CD14-positive monocyte (primary cell): ENCODE data around the gene TMEM198. TPM values are rescaled to one million over a fixed set of nuclear protein-coding genes. Genes with fewer than 3 reads are reported as not detected.

Experiments used
- polyA plus RNA-seq, 3 donors: library from polyadenylated mRNA; depleted of rRNA in 1 of 3; unstranded in 2 of 3; stranded (reverse) in 1 of 3; fragments of 300-500 nt in 2 of 3; fragments of >200 nt in 1 of 3; fragmentation: Illumina TruSeq in 2 of 3; gene quantifications; 1 replicate in 2 of 3; 2 replicates in 1 of 3; pipeline ENCODE4 v1.2.3, GENCODE V29; 2012 to 2021
- small RNA-seq: library from RNA; depleted of rRNA; stranded (forward); fragments of <200 nt; gene quantifications from one replicate; pipeline ENCODE3, GENCODE V24; 2012; ENCODE audit warnings: low read depth; ENCODE audit not compliant: insufficient read length

The TMEM198 gene
- polyA plus RNA-seq, 3 donors, result not detected

Small RNA genes within 50 kb of the gene (small RNA-seq; reads per million reads assigned to genes)
- not detected for gene MIR3132
- gene RN7SKP213, result not detected

Other genes starting within 250 kb of the TMEM198 start
- not detected for gene PTPRN, start 234.6 kb upstream of the TMEM198 start, polyA plus RNA-seq
- gene RESP18, start 211.3 kb upstream of the TMEM198 start, polyA plus RNA-seq, result not detected
- gene DNPEP, start 156.1 kb upstream of the TMEM198 start, polyA plus RNA-seq, result 10 to 100 TPM; 51.6 to 83.1 (median 60.6) TPM
- 1 to 10 TPM; 2.4 to 4.0 (median 2.4) TPM for gene DES, start 125.7 kb upstream of the TMEM198 start, polyA plus RNA-seq
- not detected for gene SPEG, start 109.2 kb upstream of the TMEM198 start, polyA plus RNA-seq
- 10 to 100 TPM; 35.5 to 71.2 (median 35.9) TPM for gene GMPPA, start 45.1 kb upstream of the TMEM198 start, polyA plus RNA-seq
- not detected for gene ASIC4, start 29.5 kb upstream of the TMEM198 start, polyA plus RNA-seq
- gene CHPF, start 219 bp upstream of the TMEM198 start, polyA plus RNA-seq, result under 1 TPM; 0.09 to 0.32 (median 0.09) TPM
- under 1 TPM in 1 of 3 donors, not detected in 2; 0.09 TPM for gene OBSL1, start 27.5 kb downstream of the TMEM198 start, polyA plus RNA-seq
- not detected for gene INHA, start 28.3 kb downstream of the TMEM198 start, polyA plus RNA-seq
- gene STK11IP, start 53.8 kb downstream of the TMEM198 start, polyA plus RNA-seq, result 10 to 100 TPM; 13.0 to 79.1 (median 15.7) TPM
- gene SLC4A3, start 83.6 kb downstream of the TMEM198 start, polyA plus RNA-seq, result under 1 TPM in 1 of 3 donors, not detected in 2; 0.31 TPM